Erythroblast (primary cell): ENCODE results near the gene TRPM6.

Experiments used
- GATA1 ChIP-seq: IDR thresholded peaks from 2 replicates; pipeline ENCODE4 v1.6.1; 2011; ENCODE audit warnings: low read depth, mild to moderate bottlenecking, control low read depth, low read length, moderate library complexity
- POLR2A ChIP-seq: IDR thresholded peaks from 2 replicates; pipeline ENCODE4 v1.6.1; 2011; ENCODE audit warnings: mild to moderate bottlenecking, low read length

DNA sequence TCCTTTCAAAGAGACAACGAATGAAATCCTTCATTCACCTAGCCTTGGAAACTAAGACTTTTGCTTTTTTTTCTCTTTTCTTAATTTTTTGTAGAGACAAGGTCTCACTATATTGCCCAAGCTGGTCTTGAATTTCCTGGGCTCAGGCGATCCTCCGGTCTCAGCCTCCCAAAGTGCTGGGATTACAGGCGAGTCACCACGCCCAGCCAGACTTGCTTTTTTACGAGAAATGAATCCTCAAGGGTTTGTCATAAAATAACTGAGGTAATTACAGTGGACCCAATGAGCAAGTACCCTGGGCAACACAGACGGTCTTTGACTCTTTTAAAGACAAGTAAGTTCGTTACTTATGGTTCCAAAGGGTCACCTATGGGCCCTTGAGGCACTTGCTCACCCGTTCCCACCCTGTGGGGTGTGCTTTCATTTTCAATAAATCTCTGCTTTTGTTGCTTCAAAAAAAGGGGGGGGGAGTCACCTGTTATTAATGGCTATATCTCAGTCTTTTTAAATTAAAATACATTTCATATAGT lies 70.4 kb downstream of the TRPM6 start:
- no peak for TF ChIP-seq POLR2A
- TF ChIP-seq GATA1: no peak
